HG02623 (cell line): ENCODE measurements around the gene EFCAB6.

Experiments
- ATAC-seq: cut with Tn5 transposase; IDR thresholded peaks from one replicate; pipeline ENCODE4 v1.9.1; 2021; ENCODE audit warnings: moderate library complexity; ENCODE audit not compliant: unreplicated experiment

Gene EFCAB6

GRCh38 chr22:43554694-43555365, 257.3 kb downstream of the EFCAB6 start:
- ATAC-seq = no peak

GRCh38 chr22:43554259-43554636, 257.9 kb downstream of the EFCAB6 start:
- ATAC-seq = no peak

- no peak for ATAC-seq
Measured at GRCh38 chr22:43553451-43554258, 258.4 kb downstream of the EFCAB6 start.

GRCh38 chr22:43550672-43551071, 261.4 kb downstream of the EFCAB6 start:
- ATAC-seq = no peak

- no peak for ATAC-seq
Measured at GRCh38 chr22:43550024-43550620, 262.0 kb downstream of the EFCAB6 start.

- no peak for ATAC-seq
Measured at GRCh38 chr22:43546186-43546585, 265.9 kb downstream of the EFCAB6 start.

GRCh38 chr22:43544289-43544673, 267.8 kb downstream of the EFCAB6 start:
- ATAC-seq = no peak

GRCh38 chr22:43543522-43544288, 268.4 kb downstream of the EFCAB6 start:
- ATAC-seq = no peak

GRCh38 chr22:43542681-43543521, 269.2 kb downstream of the EFCAB6 start:
- ATAC-seq = no peak

GRCh38 chr22:43541462-43542407, 270.4 kb downstream of the EFCAB6 start:
- no peak for ATAC-seq

GRCh38 chr22:43541022-43541421, 271.1 kb downstream of the EFCAB6 start:
- no peak for ATAC-seq

- no peak for ATAC-seq
Measured at GRCh38 chr22:43540529-43540923, 271.6 kb downstream of the EFCAB6 start.

GRCh38 chr22:43539572-43540528, 272.3 kb downstream of the EFCAB6 start:
- no peak for ATAC-seq

GRCh38 chr22:43537019-43537585, 275.0 kb downstream of the EFCAB6 start:
- ATAC-seq = no peak

GRCh38 chr22:43535741-43536140, 276.4 kb downstream of the EFCAB6 start:
- no peak for ATAC-seq

- no peak for ATAC-seq
Measured at GRCh38 chr22:43535336-43535735, 276.8 kb downstream of the EFCAB6 start.

- ATAC-seq = no peak
Measured at GRCh38 chr22:43534916-43535315, 277.2 kb downstream of the EFCAB6 start.
